Measurements from ENCODE around the gene LHFPL6.
A peak's percentile ranks its signal among the peaks of the same experiment; 100 is the strongest.

LHFPL6 gene

DNA sequence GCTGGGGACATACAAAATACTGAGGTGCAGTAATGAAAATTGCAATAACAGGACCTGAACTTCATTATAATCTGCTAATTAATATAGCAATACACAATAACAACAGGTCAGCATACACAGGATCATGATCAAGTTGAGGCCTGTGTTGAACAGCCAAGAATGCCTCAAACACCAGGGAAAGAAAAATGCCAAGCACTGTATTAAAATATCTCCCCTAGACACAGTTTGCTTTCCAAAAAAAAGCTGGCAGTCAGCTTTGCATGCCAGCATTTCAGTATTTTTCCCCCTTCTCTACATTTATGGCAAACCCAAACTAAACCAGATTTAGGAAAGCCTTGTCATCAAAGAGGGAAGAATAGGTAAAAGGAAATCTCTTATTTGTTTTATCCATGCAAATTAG is 226.9 kb downstream of the LHFPL6 start:
- TF ChIP-seq, protein P1, sequence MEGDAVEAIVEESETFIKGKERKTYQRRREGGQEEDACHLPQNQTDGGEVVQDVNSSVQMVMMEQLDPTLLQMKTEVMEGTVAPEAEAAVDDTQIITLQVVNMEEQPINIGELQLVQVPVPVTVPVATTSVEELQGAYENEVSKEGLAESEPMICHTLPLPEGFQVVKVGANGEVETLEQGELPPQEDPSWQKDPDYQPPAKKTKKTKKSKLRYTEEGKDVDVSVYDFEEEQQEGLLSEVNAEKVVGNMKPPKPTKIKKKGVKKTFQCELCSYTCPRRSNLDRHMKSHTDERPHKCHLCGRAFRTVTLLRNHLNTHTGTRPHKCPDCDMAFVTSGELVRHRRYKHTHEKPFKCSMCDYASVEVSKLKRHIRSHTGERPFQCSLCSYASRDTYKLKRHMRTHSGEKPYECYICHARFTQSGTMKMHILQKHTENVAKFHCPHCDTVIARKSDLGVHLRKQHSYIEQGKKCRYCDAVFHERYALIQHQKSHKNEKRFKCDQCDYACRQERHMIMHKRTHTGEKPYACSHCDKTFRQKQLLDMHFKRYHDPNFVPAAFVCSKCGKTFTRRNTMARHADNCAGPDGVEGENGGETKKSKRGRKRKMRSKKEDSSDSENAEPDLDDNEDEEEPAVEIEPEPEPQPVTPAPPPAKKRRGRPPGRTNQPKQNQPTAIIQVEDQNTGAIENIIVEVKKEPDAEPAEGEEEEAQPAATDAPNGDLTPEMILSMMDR (IDR thresholded peaks at IDR 0.05; ENCODE audit: insufficient read depth, low read depth, low read length, missing control alignments): no peak
- no peak overlapping the region for H3K4me3 ChIP-seq (ENCODE audit: low read length)
- DNase-seq (ENCODE audit: low read depth): no peak

DNA sequence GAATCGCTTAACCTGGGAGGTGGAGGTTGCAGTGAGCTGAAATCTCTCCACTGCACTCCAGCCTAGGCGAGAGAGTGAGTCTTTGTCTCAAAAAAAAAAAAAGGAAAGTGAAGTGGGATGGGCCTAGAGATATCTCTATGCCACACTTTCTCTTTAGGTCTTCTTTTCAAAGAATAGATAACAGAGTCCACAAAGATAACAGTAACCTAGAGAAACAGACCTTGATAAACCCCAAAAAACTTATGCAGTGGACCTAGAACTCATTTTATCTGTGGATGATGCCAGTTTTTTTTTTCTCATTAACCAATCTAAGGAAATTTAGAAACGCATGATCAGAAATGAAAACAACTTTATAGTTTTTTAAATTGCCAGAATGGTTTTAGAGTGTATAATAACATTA is 227.4 kb downstream of the LHFPL6 start:
- no peak for DNase-seq (ENCODE audit: low read depth)
- TF ChIP-seq, protein P1 (IDR thresholded peaks at IDR 0.05; ENCODE audit: insufficient read depth, low read depth, low read length, missing control alignments): no peak
- no peak overlapping the region for H3K4me3 ChIP-seq (ENCODE audit: low read length)

DNA sequence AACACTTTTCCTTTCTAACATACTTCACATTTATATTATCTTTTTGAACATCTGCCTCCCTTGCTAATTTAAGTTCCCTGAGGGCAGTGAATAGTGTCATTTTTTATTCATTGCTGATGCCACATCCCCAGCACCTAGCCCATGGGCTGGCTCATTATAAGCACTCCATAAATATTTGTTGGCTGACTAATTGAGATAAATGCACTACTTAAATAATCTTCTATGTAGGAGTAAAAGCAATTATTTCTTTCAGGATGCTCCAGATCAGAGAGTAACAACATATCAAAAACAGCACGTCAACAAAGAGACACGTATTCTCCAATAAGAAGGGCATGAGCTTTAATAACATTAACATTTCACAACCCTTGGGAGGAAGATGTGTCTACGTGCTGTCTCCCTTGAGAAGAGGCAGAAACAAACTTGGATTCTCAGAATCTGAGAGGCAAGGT is 228.2 kb downstream of the LHFPL6 start:
- no peak overlapping the region for H3K4me3 ChIP-seq (ENCODE audit: low read length)
- no peak for DNase-seq (ENCODE audit: low read depth)
- TF ChIP-seq, protein P1 (IDR thresholded peaks at IDR 0.05; ENCODE audit: insufficient read depth, low read depth, low read length, missing control alignments): no peak

DNA sequence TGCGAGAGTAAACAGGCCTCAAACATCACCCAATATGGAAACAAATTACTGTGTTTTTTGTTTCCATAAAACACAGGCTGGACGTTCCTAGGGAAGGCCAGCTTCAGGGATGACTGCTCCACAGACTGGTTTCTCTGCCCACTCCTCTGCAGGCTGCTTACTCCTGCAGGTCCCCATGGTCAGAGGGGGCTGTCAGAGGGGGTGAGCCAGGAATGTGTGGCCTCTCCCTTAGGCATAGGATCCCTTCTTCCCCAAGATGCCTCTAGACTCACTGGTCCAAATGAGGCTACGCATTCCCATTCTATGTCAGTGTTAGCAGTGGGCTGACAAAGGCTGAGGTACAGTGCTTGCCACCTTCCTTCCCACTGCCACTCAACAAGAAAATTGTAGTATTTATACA is 229.8 kb downstream of the LHFPL6 start:
- no peak for DNase-seq (ENCODE audit: low read depth)
- H3K4me3 ChIP-seq (ENCODE audit: low read length): no peak overlapping the region
- TF ChIP-seq, protein P1 (IDR thresholded peaks at IDR 0.05; ENCODE audit: insufficient read depth, low read depth, low read length, missing control alignments): no peak

DNA sequence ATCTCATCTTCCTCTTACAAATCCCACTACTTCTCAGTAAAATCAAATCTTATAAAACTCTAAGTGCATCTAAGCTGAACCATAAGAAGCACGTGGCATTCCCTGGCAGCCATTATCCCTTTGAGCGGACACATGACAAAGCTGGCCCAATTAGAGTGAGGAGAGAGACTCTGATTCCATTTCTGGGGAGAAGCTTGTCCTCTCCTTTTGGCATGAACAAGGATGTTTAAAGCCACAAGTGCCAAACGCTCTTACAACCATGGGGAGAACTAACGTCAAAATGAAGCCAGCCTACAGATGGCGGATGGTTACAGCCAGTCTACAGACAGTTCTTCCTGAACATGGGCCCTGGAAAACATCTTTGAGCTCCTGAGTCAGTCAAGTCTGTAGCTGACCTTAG is 231.3 kb downstream of the LHFPL6 start:
- DNase-seq (ENCODE audit: low read depth): no peak
- TF ChIP-seq, protein P1 (IDR thresholded peaks at IDR 0.05; ENCODE audit: insufficient read depth, low read depth, low read length, missing control alignments): no peak
- H3K4me3 ChIP-seq (ENCODE audit: low read length): no peak overlapping the region

DNA sequence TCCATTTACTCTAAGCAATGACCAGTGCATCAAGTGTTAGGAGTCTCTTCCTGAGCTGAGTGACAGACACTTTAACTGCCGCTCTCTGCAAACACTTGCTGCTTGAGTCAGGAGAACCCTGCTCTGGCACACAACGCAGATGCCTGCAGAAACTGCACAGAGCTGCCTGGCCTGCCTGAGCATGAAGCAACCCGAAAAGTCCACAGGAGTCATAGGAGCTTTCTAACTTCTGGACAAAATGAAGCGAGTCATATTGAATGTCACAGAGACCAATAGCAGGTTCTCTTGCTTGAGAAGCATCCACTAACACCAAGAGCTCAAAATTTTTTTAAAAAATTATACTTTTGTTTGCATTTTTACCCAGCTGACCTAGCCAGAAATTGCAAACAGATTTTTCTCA is 232.4 kb downstream of the LHFPL6 start:
- DNase-seq (ENCODE audit: low read depth): peak; percentile 84
- TF ChIP-seq, protein P1 (IDR thresholded peaks at IDR 0.05; ENCODE audit: insufficient read depth, low read depth, low read length, missing control alignments): no peak
- H3K4me3 ChIP-seq (ENCODE audit: low read length): no peak overlapping the region

DNA sequence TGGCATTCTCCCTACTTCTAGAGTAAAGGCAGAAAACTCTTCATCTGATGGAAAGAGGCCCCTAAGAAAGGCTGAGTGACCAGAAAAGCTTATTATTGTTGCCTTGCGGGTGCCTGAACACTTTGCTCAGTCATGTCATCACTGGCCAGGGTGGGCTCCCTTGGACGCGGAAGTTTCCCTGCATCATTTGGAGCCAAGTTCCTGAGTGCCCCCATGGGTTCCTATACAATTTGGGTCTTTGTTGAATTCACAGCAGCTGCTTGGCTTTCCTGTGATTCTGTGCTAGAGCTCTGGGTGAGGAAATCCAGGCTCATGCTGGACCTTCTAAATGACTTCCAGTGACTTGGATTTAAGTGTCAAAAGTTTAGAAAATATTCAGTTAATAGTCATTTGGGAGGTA is 232.9 kb downstream of the LHFPL6 start:
- no peak for DNase-seq (ENCODE audit: low read depth)
- H3K4me3 ChIP-seq (ENCODE audit: low read length): no peak overlapping the region
- TF ChIP-seq, protein P1 (IDR thresholded peaks at IDR 0.05; ENCODE audit: insufficient read depth, low read depth, low read length, missing control alignments): no peak
